ENCODE results near the gene CACNA2D3.

CACNA2D3 gene

GRCh38 chr3:54536450-54536849, 414.1 kb downstream of the CACNA2D3 start:
- no peaks in the 10 kb centered on the region for H3K4me1 ChIP-seq (ENCODE audit: control insufficient read depth, insufficient read depth, low read length)

GRCh38 chr3:54537506-54537905, 415.2 kb downstream of the CACNA2D3 start:
- no peak overlapping the region for H3K9ac ChIP-seq (ENCODE audit: low read length)
- no peaks in the 10 kb centered on the region for H3K4me1 ChIP-seq (ENCODE audit: control insufficient read depth, insufficient read depth, low read length)
- no peak for DNase-seq (ENCODE audit: low read depth)
- H3K4me3 ChIP-seq (ENCODE audit: low read length), result no peak overlapping the region
- H3K36me3 ChIP-seq (ENCODE audit: control insufficient read depth, insufficient read depth, low read length, severe bottlenecking), result no peaks in the 10 kb centered on the region
- H3K9me3 ChIP-seq (ENCODE audit: control insufficient read depth, low read length), result no peaks in the 10 kb centered on the region
- no peaks in the 10 kb centered on the region for H3K27me3 ChIP-seq (replicated peaks; ENCODE audit: control insufficient read depth, insufficient read depth, low read length)

More at GRCh38 chr3:54536450-54536849, 414.1 kb downstream of the CACNA2D3 start:
- no peaks in the 10 kb centered on the region for H3K9me3 ChIP-seq (ENCODE audit: control insufficient read depth, low read length)
- H3K9ac ChIP-seq (ENCODE audit: low read length), result no peak overlapping the region
- H3K27me3 ChIP-seq (replicated peaks; ENCODE audit: control insufficient read depth, insufficient read depth, low read length), result no peaks in the 10 kb centered on the region
- DNase-seq (ENCODE audit: low read depth), result no peak
- H3K36me3 ChIP-seq (ENCODE audit: control insufficient read depth, insufficient read depth, low read length, severe bottlenecking), result no peaks in the 10 kb centered on the region
- H3K4me3 ChIP-seq (ENCODE audit: low read length), result no peak overlapping the region

GRCh38 chr3:54538346-54538745, 416.0 kb downstream of the CACNA2D3 start:
- Histone ChIP-seq H3K4me1 (ENCODE audit: control insufficient read depth, insufficient read depth, low read length) (no peaks in the 10 kb centered on the region), H3K9me3 (ENCODE audit: control insufficient read depth, low read length) (no peaks in the 10 kb centered on the region), H3K9ac (ENCODE audit: low read length) (no peak overlapping the region), H3K4me3 (ENCODE audit: low read length) (no peak overlapping the region), H3K27me3 (replicated peaks; ENCODE audit: control insufficient read depth, insufficient read depth, low read length) (no peaks in the 10 kb centered on the region), H3K36me3 (ENCODE audit: control insufficient read depth, insufficient read depth, low read length, severe bottlenecking) (no peaks in the 10 kb centered on the region)
- no peak for DNase-seq (ENCODE audit: low read depth)

- H3K9ac ChIP-seq (ENCODE audit: low read length), result no peak overlapping the region
- H3K4me1 ChIP-seq (ENCODE audit: control insufficient read depth, insufficient read depth, low read length), result no peaks in the 10 kb centered on the region
- H3K36me3 ChIP-seq (ENCODE audit: control insufficient read depth, insufficient read depth, low read length, severe bottlenecking), result no peaks in the 10 kb centered on the region
- DNase-seq (ENCODE audit: low read depth), result no peak
- H3K27me3 ChIP-seq (replicated peaks; ENCODE audit: control insufficient read depth, insufficient read depth, low read length), result no peaks in the 10 kb centered on the region
- no peaks in the 10 kb centered on the region for H3K9me3 ChIP-seq (ENCODE audit: control insufficient read depth, low read length)
- H3K4me3 ChIP-seq (ENCODE audit: low read length), result no peak overlapping the region
These were observed 419.0 kb downstream of the CACNA2D3 start for GRCh38 chr3:54541369-54541768.

GRCh38 chr3:54543446-54543845, 421.1 kb downstream of the CACNA2D3 start:
- Histone ChIP-seq H3K4me3 (ENCODE audit: low read length) (no peak overlapping the region), H3K9ac (ENCODE audit: low read length) (no peak overlapping the region), H3K9me3 (ENCODE audit: control insufficient read depth, low read length) (no peaks in the 10 kb centered on the region), H3K36me3 (ENCODE audit: control insufficient read depth, insufficient read depth, low read length, severe bottlenecking) (no peaks in the 10 kb centered on the region), H3K4me1 (ENCODE audit: control insufficient read depth, insufficient read depth, low read length) (no peaks in the 10 kb centered on the region), H3K27me3 (replicated peaks; ENCODE audit: control insufficient read depth, insufficient read depth, low read length) (no peaks in the 10 kb centered on the region)
- no peak for DNase-seq (ENCODE audit: low read depth)

GRCh38 chr3:54547051-54547450, 424.7 kb downstream of the CACNA2D3 start:
- H3K36me3 ChIP-seq (ENCODE audit: control insufficient read depth, insufficient read depth, low read length, severe bottlenecking), result no peaks in the 10 kb centered on the region
- peaks cover 3% of the 10 kb centered on the region for H3K27me3 ChIP-seq (replicated peaks; ENCODE audit: control insufficient read depth, insufficient read depth, low read length)
- H3K9me3 ChIP-seq (ENCODE audit: control insufficient read depth, low read length), result no peaks in the 10 kb centered on the region
- no peak overlapping the region for H3K9ac ChIP-seq (ENCODE audit: low read length)
- H3K4me1 ChIP-seq (ENCODE audit: control insufficient read depth, insufficient read depth, low read length), result no peaks in the 10 kb centered on the region
- H3K4me3 ChIP-seq (ENCODE audit: low read length), result no peak overlapping the region
- DNase-seq (ENCODE audit: low read depth), result no peak

GRCh38 chr3:54547846-54548245, 425.5 kb downstream of the CACNA2D3 start:
- no peaks in the 10 kb centered on the region for H3K36me3 ChIP-seq (ENCODE audit: control insufficient read depth, insufficient read depth, low read length, severe bottlenecking)
- H3K9me3 ChIP-seq (ENCODE audit: control insufficient read depth, low read length), result no peaks in the 10 kb centered on the region
- DNase-seq (ENCODE audit: low read depth), result no peak
- H3K27me3 ChIP-seq (replicated peaks; ENCODE audit: control insufficient read depth, insufficient read depth, low read length), result peaks cover 7% of the 10 kb centered on the region
- H3K9ac ChIP-seq (ENCODE audit: low read length), result no peak overlapping the region
- no peak overlapping the region for H3K4me3 ChIP-seq (ENCODE audit: low read length)
- H3K4me1 ChIP-seq (ENCODE audit: control insufficient read depth, insufficient read depth, low read length), result no peaks in the 10 kb centered on the region

GRCh38 chr3:54549607-54550220, 427.4 kb downstream of the CACNA2D3 start:
- Histone ChIP-seq H3K4me1 (ENCODE audit: control insufficient read depth, insufficient read depth, low read length) (no peaks in the 10 kb centered on the region), H3K27me3 (replicated peaks; ENCODE audit: control insufficient read depth, insufficient read depth, low read length) (peaks cover 7% of the 10 kb centered on the region), H3K9me3 (ENCODE audit: control insufficient read depth, low read length) (no peaks in the 10 kb centered on the region), H3K9ac (ENCODE audit: low read length) (no peak overlapping the region), H3K36me3 (ENCODE audit: control insufficient read depth, insufficient read depth, low read length, severe bottlenecking) (no peaks in the 10 kb centered on the region), H3K4me3 (ENCODE audit: low read length) (no peak overlapping the region)
- DNase-seq (ENCODE audit: low read depth), result no peak

GRCh38 chr3:54550221-54550977, 428.0 kb downstream of the CACNA2D3 start:
- Histone ChIP-seq H3K4me1 (ENCODE audit: control insufficient read depth, insufficient read depth, low read length) (no peaks in the 10 kb centered on the region), H3K9me3 (ENCODE audit: control insufficient read depth, low read length) (no peaks in the 10 kb centered on the region), H3K9ac (ENCODE audit: low read length) (no peak overlapping the region), H3K27me3 (replicated peaks; ENCODE audit: control insufficient read depth, insufficient read depth, low read length) (peaks cover 7% of the 10 kb centered on the region), H3K4me3 (ENCODE audit: low read length) (no peak overlapping the region), H3K36me3 (ENCODE audit: control insufficient read depth, insufficient read depth, low read length, severe bottlenecking) (no peaks in the 10 kb centered on the region)
- no peak for DNase-seq (ENCODE audit: low read depth)

GRCh38 chr3:54556630-54557029, 434.3 kb downstream of the CACNA2D3 start:
- H3K27me3 ChIP-seq (replicated peaks; ENCODE audit: control insufficient read depth, insufficient read depth, low read length), result peaks cover 7% of the 10 kb centered on the region
- H3K4me1 ChIP-seq (ENCODE audit: control insufficient read depth, insufficient read depth, low read length), result no peaks in the 10 kb centered on the region
- no peak overlapping the region for H3K9ac ChIP-seq (ENCODE audit: low read length)
- no peak for DNase-seq (ENCODE audit: low read depth)
- H3K9me3 ChIP-seq (ENCODE audit: control insufficient read depth, low read length), result no peaks in the 10 kb centered on the region
- no peaks in the 10 kb centered on the region for H3K36me3 ChIP-seq (ENCODE audit: control insufficient read depth, insufficient read depth, low read length, severe bottlenecking)
- H3K4me3 ChIP-seq (ENCODE audit: low read length), result no peak overlapping the region

- Histone ChIP-seq H3K9ac (ENCODE audit: low read length) (no peak overlapping the region), H3K27me3 (replicated peaks; ENCODE audit: control insufficient read depth, insufficient read depth, low read length) (no peaks in the 10 kb centered on the region), H3K4me1 (ENCODE audit: control insufficient read depth, insufficient read depth, low read length) (no peaks in the 10 kb centered on the region), H3K36me3 (ENCODE audit: control insufficient read depth, insufficient read depth, low read length, severe bottlenecking) (no peaks in the 10 kb centered on the region), H3K9me3 (ENCODE audit: control insufficient read depth, low read length) (no peaks in the 10 kb centered on the region), H3K4me3 (ENCODE audit: low read length) (no peak overlapping the region)
- no peak for DNase-seq (ENCODE audit: low read depth)
These were observed 435.4 kb downstream of the CACNA2D3 start for GRCh38 chr3:54557538-54558428.
